Measurements from ENCODE around the gene RPS6KC1. TPM values are rescaled to one million over a fixed set of nuclear protein-coding genes. Genes with fewer than 3 reads are reported as not detected.
"Not testable (repeated sequence)": the region's sequence is repeated elsewhere in the genome, so short reads cannot be mapped to it uniquely, and the experiment has no call there.

The RPS6KC1 gene
- total and polyA plus RNA-seq, 9 donors, result 13.1 to 25.1 (median 18.4) TPM

DNA sequence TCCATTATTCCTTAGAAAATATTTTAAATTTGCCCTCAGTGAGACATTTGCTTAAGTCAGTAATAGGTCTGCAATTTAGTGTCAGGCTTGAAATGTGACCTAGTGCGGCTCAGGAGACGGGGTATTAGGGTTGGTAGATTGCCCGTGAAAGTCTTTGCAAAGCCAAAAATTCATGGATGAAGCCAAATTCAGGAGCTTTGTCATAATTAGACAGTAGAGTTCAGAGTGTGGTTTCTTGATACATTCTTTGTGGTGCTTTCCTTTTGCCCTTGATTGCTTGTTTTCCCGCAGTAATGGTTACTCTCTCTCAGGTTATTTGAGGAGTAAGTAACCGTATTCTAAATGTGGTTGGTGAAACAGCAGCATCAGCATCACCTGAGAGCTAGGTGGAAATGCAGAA, 120.7 kb downstream of the RPS6KC1 start:
- H3K27me3 ChIP-seq (ENCODE audit: control insufficient read depth, insufficient read depth, low read length), result no peaks in the 10 kb centered on the region
- H3K4me3 ChIP-seq (ENCODE audit: low read length), result no peak overlapping the region
- peaks cover 2% of the 10 kb centered on the region for H3K4me1 ChIP-seq (ENCODE audit: control insufficient read depth, insufficient read depth, low read length)
- no peak overlapping the region for H3K27ac ChIP-seq (ENCODE audit: low read length)
- no peaks in the 10 kb centered on the region for H3K36me3 ChIP-seq (ENCODE audit: control insufficient read depth, insufficient read depth, low read length)
- H3K9me3 ChIP-seq (replicated peaks; ENCODE audit: control insufficient read depth, low read depth, low read length), result no peaks in the 10 kb centered on the region
- WGBS (ENCODE audit: insufficient coverage), result 71% methylated on average over 5 of the region's 5 CpGs
- no peak for DNase-seq

- Histone ChIP-seq H3K27ac (ENCODE audit: low read length) (no peak overlapping the region), H3K9me3 (replicated peaks; ENCODE audit: control insufficient read depth, low read depth, low read length) (no peaks in the 10 kb centered on the region), H3K4me1 (ENCODE audit: control insufficient read depth, insufficient read depth, low read length) (no peaks in the 10 kb centered on the region), H3K36me3 (ENCODE audit: control insufficient read depth, insufficient read depth, low read length) (peaks cover 2% of the 10 kb centered on the region), H3K27me3 (ENCODE audit: control insufficient read depth, insufficient read depth, low read length) (no peaks in the 10 kb centered on the region), H3K4me3 (ENCODE audit: low read length) (no peak overlapping the region)
- no peak for DNase-seq
- 69% methylated on average over 2 of the region's 3 CpGs for WGBS (ENCODE audit: insufficient coverage)
These were observed 125.3 kb downstream of the RPS6KC1 start for GRCh38 chr1:213176341-213176740.

DNA sequence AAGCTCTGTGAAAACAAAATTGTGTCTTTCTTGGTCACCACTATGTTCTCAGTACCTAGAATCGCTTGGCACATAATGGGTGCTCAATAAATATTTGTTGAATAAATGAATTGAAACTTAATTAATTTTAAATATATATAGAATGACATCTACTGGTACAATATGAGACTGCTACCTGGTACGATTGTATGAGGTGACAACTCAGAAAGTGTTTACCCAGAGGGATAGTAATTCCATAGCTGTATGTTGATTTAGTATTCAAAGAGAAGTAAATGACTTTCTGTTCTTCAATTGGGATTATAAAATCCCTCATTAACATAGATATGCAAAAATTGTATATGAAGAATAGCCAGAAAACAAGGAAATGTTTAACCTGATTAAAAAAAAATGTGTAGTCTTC, 128.7 kb downstream of the RPS6KC1 start:
- WGBS (ENCODE audit: insufficient coverage), result no CpG with 5 or more reads among the region's 2 CpGs
- Histone ChIP-seq H3K9me3 (replicated peaks; ENCODE audit: control insufficient read depth, low read depth, low read length) (no peaks in the 10 kb centered on the region), H3K36me3 (ENCODE audit: control insufficient read depth, insufficient read depth, low read length) (peaks cover 2% of the 10 kb centered on the region), H3K4me3 (ENCODE audit: low read length) (no peak overlapping the region), H3K27me3 (ENCODE audit: control insufficient read depth, insufficient read depth, low read length) (no peaks in the 10 kb centered on the region), H3K4me1 (ENCODE audit: control insufficient read depth, insufficient read depth, low read length) (no peaks in the 10 kb centered on the region), H3K27ac (ENCODE audit: low read length) (no peak overlapping the region)
- no peak for DNase-seq

DNA sequence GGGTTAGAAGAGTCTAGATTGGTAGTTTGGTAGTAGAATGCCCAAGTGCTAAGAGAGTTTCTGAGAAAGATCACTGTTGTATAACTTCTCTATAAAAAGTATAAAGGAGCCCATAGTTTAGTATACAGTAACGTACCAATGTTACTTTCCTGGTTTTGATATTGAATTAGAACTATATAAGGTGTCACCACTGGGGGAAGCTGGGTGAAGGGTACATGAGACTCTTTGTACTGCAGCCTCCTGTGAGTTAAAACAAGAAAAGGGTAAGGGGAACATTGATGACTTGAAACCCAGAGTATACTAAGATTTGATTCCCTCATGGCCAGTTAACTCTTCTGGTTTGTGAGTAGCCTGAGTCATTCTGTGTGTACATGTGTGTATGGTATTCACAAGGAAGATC, 129.8 kb downstream of the RPS6KC1 start:
- no peak overlapping the region for H3K4me3 ChIP-seq (ENCODE audit: low read length)
- H3K4me1 ChIP-seq (ENCODE audit: control insufficient read depth, insufficient read depth, low read length), result no peaks in the 10 kb centered on the region
- H3K36me3 ChIP-seq (ENCODE audit: control insufficient read depth, insufficient read depth, low read length), result peaks cover 2% of the 10 kb centered on the region
- H3K9me3 ChIP-seq (replicated peaks; ENCODE audit: control insufficient read depth, low read depth, low read length), result no peaks in the 10 kb centered on the region
- no peak for DNase-seq
- H3K27ac ChIP-seq (ENCODE audit: low read length), result no peak overlapping the region
- WGBS (ENCODE audit: insufficient coverage), result no CpG with 5 or more reads among the region's 1 CpG
- no peaks in the 10 kb centered on the region for H3K27me3 ChIP-seq (ENCODE audit: control insufficient read depth, insufficient read depth, low read length)

DNA sequence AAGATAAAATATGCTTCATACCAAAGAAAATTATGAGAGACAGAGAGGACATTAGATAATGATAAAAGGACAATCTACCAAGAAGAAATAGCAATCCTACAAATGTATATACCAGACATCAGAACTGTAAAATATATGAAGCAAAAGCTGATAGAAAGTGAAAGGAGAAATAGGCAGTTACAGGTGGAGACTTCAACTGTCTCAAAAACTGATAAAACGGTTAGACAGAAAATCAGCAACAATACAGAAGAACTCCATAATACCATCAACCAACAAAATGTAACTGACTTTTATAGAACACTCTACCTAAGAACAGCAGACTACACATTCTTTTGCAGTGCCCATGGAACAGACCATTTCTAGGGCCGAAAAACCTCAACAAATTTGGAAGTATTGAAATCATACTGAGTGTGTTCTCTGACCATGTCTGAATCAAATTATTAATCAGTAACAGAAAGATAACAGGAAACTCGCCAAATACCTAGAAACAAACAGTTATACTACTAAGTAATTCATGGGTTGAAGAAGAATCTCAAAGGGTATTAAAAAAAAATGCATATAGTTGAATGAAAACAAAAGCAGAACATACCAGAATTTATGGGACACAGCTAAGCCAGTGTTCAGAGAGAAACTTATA, 132.1 kb downstream of the RPS6KC1 start:
- H3K4me3 ChIP-seq (ENCODE audit: low read length), result no peak overlapping the region
- H3K4me1 ChIP-seq (ENCODE audit: control insufficient read depth, insufficient read depth, low read length), result no peaks in the 10 kb centered on the region
- H3K36me3 ChIP-seq (ENCODE audit: control insufficient read depth, insufficient read depth, low read length), result peaks cover 6% of the 10 kb centered on the region
- no peak overlapping the region for H3K27ac ChIP-seq (ENCODE audit: low read length)
- no CpG with 5 or more reads among the region's 3 CpGs for WGBS (ENCODE audit: insufficient coverage)
- peaks cover 8% of the 10 kb centered on the region for H3K9me3 ChIP-seq (replicated peaks; ENCODE audit: control insufficient read depth, low read depth, low read length)
- H3K27me3 ChIP-seq (ENCODE audit: control insufficient read depth, insufficient read depth, low read length), result no peaks in the 10 kb centered on the region
- no peak for DNase-seq

DNA sequence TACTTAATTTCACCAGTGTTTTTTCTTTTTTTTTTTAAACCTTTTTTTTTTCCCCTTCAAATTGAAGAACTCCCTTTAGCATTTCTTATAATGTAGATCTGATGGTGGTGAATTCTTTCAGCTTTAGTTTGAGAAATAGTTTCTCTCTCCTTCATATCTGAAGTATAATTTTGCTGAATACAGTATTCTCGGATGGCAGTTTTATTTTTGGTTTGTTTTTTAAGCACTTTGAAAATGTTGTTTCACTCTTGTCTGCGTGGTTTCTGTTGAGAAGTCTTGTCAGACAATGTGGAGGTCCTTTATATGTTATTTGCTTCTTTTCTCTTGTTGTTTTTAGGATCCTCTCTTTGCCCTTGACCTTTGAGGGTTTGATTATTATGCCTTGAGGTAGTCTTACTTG, 135.1 kb downstream of the RPS6KC1 start:
- H3K27ac ChIP-seq (ENCODE audit: low read length), result no peak overlapping the region
- H3K4me1 ChIP-seq (ENCODE audit: control insufficient read depth, insufficient read depth, low read length), result no peaks in the 10 kb centered on the region
- 100% methylated on average over 1 of the region's 2 CpGs for WGBS (ENCODE audit: insufficient coverage)
- DNase-seq, result no peak
- peaks cover 20% of the 10 kb centered on the region for H3K9me3 ChIP-seq (replicated peaks; ENCODE audit: control insufficient read depth, low read depth, low read length)
- no peak overlapping the region for H3K4me3 ChIP-seq (ENCODE audit: low read length)
- peaks cover 4% of the 10 kb centered on the region for H3K36me3 ChIP-seq (ENCODE audit: control insufficient read depth, insufficient read depth, low read length)
- H3K27me3 ChIP-seq (ENCODE audit: control insufficient read depth, insufficient read depth, low read length), result no peaks in the 10 kb centered on the region

DNA sequence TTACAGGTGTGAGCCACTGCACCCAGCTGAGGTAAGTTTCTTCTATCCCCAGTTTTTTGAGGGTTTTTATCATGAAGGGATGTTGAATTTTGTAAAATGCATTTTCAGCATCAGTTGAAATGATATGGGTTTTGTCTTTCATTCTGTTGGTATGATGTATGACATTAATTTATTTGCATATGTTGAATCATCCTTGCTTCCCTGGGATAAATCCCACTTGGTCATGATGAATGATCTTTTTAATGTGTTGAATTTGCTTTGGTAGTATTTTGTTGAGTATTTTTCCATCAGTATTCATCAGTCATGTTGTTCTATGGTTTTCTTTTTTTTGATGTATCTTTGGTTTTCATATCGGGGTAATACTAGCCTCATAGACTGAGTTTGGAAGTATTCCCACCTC, 141.0 kb downstream of the RPS6KC1 start:
- no CpG with 5 or more reads among the region's 1 CpG for WGBS (ENCODE audit: insufficient coverage)
- Histone ChIP-seq H3K27me3 (ENCODE audit: control insufficient read depth, insufficient read depth, low read length) (no peaks in the 10 kb centered on the region), H3K9me3 (replicated peaks; ENCODE audit: control insufficient read depth, low read depth, low read length) (peaks cover 11% of the 10 kb centered on the region), H3K4me1 (ENCODE audit: control insufficient read depth, insufficient read depth, low read length) (no peaks in the 10 kb centered on the region), H3K36me3 (ENCODE audit: control insufficient read depth, insufficient read depth, low read length) (peaks cover 2% of the 10 kb centered on the region), H3K4me3 (ENCODE audit: low read length) (no peak overlapping the region), H3K27ac (ENCODE audit: low read length) (no peak overlapping the region)
- no peak for DNase-seq

- no peak overlapping the region for H3K4me3 ChIP-seq (ENCODE audit: low read length)
- DNase-seq, result no peak
- H3K4me1 ChIP-seq (ENCODE audit: control insufficient read depth, insufficient read depth, low read length), result no peaks in the 10 kb centered on the region
- H3K27me3 ChIP-seq (ENCODE audit: control insufficient read depth, insufficient read depth, low read length), result no peaks in the 10 kb centered on the region
- WGBS (ENCODE audit: insufficient coverage), result 89% methylated on average over 3 of the region's 5 CpGs
- H3K36me3 ChIP-seq (ENCODE audit: control insufficient read depth, insufficient read depth, low read length), result peaks cover 4% of the 10 kb centered on the region
- no peak overlapping the region for H3K27ac ChIP-seq (ENCODE audit: low read length)
- H3K9me3 ChIP-seq (replicated peaks; ENCODE audit: control insufficient read depth, low read depth, low read length), result peaks cover 27% of the 10 kb centered on the region
These were observed 143.3 kb downstream of the RPS6KC1 start for GRCh38 chr1:213194383-213194782.

GRCh38 chr1:213194855-213195254, 143.8 kb downstream of the RPS6KC1 start:
- Histone ChIP-seq H3K4me1 (ENCODE audit: control insufficient read depth, insufficient read depth, low read length) (no peaks in the 10 kb centered on the region), H3K9me3 (replicated peaks; ENCODE audit: control insufficient read depth, low read depth, low read length) (peaks cover 28% of the 10 kb centered on the region), H3K27me3 (ENCODE audit: control insufficient read depth, insufficient read depth, low read length) (no peaks in the 10 kb centered on the region), H3K4me3 (ENCODE audit: low read length) (no peak overlapping the region), H3K36me3 (ENCODE audit: control insufficient read depth, insufficient read depth, low read length) (peaks cover 7% of the 10 kb centered on the region), H3K27ac (ENCODE audit: low read length) (no peak overlapping the region)
- DNase-seq, result no peak

GRCh38 chr1:213196328-213197054, 145.4 kb downstream of the RPS6KC1 start:
- not testable (repeated sequence) for H3K27ac ChIP-seq (ENCODE audit: low read length); H3K4me1 ChIP-seq (ENCODE audit: control insufficient read depth, insufficient read depth, low read length); H3K4me3 ChIP-seq (ENCODE audit: low read length); H3K27me3 ChIP-seq (ENCODE audit: control insufficient read depth, insufficient read depth, low read length); DNase-seq; H3K36me3 ChIP-seq (ENCODE audit: control insufficient read depth, insufficient read depth, low read length)
- WGBS (ENCODE audit: insufficient coverage), result 100% methylated on average over 5 of the region's 10 CpGs
- peaks cover 25% of the 10 kb centered on the region for H3K9me3 ChIP-seq (replicated peaks; ENCODE audit: control insufficient read depth, low read depth, low read length)

Measured in muscle of leg (tissue), 11 donors.